HepG2 (cell line): ENCODE data around the gene LRP1-AS. TPM values are rescaled to one million over a fixed set of nuclear protein-coding genes. Genes with fewer than 3 reads are reported as not detected.

ENCODE experiments used
- ATF1 ChIP-seq: IDR thresholded peaks from 2 replicates; pipeline ENCODE4 v1.6.1; 2016; ENCODE audit warnings: mild to moderate bottlenecking, control low read depth
- BCL6 ChIP-seq: IDR thresholded peaks from 2 replicates; pipeline ENCODE4 v1.6.1; 2016; ENCODE audit warnings: missing genetic modification reagents, missing compliant biosample characterization
- CHD2 ChIP-seq: IDR thresholded peaks from 2 replicates; pipeline ENCODE4 v1.6.1; 2011; ENCODE audit warnings: low read depth, low read length, improper control_type of control experiment
- HNF1B ChIP-seq: sonication (generic); formaldehyde crosslinking; IDR thresholded peaks from 2 replicates; pipeline ENCODE4 v1.5.1; 2020; ENCODE audit warnings: mild to moderate bottlenecking, moderate library complexity, missing genetic modification reagents
- MAF1 ChIP-seq: sonication (generic); formaldehyde crosslinking; IDR thresholded peaks from 2 replicates; pipeline ENCODE4 v1.5.0; 2020; ENCODE audit warnings: missing genetic modification reagents, borderline replicate concordance
- NCOA1 ChIP-seq: sonication (generic); formaldehyde crosslinking; IDR thresholded peaks from 2 replicates; pipeline ENCODE4 v1.9.0; 2021; ENCODE audit warnings: missing genetic modification reagents
- PAF1 ChIP-seq: IDR thresholded peaks from 2 replicates; pipeline ENCODE4 v1.6.1; 2016; ENCODE audit warnings: missing genetic modification reagents, missing compliant biosample characterization
- RELA ChIP-seq: sonication (generic); formaldehyde crosslinking; IDR thresholded peaks from 2 replicates; pipeline ENCODE4 v1.4.0; 2020; ENCODE audit warnings: missing genetic modification reagents
- SMARCC2 ChIP-seq: fragments of 450-650 bp; IDR thresholded peaks from 2 replicates; pipeline ENCODE4 v1.6.1; 2017; ENCODE audit warnings: antibody characterized with exemption, mild to moderate bottlenecking
- SMARCE1 ChIP-seq: fragments of 450-650 bp; IDR thresholded peaks from 2 replicates; pipeline ENCODE4 v1.6.1; 2017; ENCODE audit warnings: borderline replicate concordance
- TAF1 ChIP-seq: sonication (generic); formaldehyde crosslinking; IDR thresholded peaks from 2 replicates; pipeline ENCODE4 v1.4.0; 2020; ENCODE audit warnings: missing genetic modification reagents
- TFDP1 ChIP-seq: IDR thresholded peaks from 2 replicates; pipeline ENCODE4 v1.6.1; 2016; ENCODE audit warnings: missing compliant biosample characterization, missing genetic modification reagents, borderline replicate concordance
- XBP1 ChIP-seq: sonication (generic); formaldehyde crosslinking; IDR thresholded peaks from 2 replicates; pipeline ENCODE4 v1.5.0; 2020; ENCODE audit warnings: missing genetic modification reagents
- ZNF160 ChIP-seq: sonication (generic); formaldehyde crosslinking; IDR thresholded peaks from 2 replicates; pipeline ENCODE4 v1.8.0; 2022; ENCODE audit warnings: mild to moderate bottlenecking, inconsistent platforms, missing genetic modification reagents
- ZNF17 ChIP-seq: sonication (generic); formaldehyde crosslinking; IDR thresholded peaks from 2 replicates; pipeline ENCODE4 v1.5.0; 2020; ENCODE audit warnings: mild to moderate bottlenecking, missing genetic modification reagents
- ZNF180 ChIP-seq: sonication (generic); formaldehyde crosslinking; IDR thresholded peaks from 2 replicates; pipeline ENCODE4 v1.4.0; 2020; ENCODE audit warnings: low read depth, missing genetic modification reagents, borderline replicate concordance
- ZNF3 ChIP-seq: IDR thresholded peaks from 2 replicates; pipeline ENCODE4 v1.7.0; 2017; ENCODE audit warnings: inconsistent platforms
- ZNF333 ChIP-seq: sonication (generic); formaldehyde crosslinking; IDR thresholded peaks from 2 replicates; pipeline ENCODE4 v1.4.0; 2020; ENCODE audit warnings: mild to moderate bottlenecking, missing genetic modification reagents, borderline replicate concordance
- ZNF552 ChIP-seq: sonication (generic); formaldehyde crosslinking; IDR thresholded peaks from 2 replicates; pipeline ENCODE4 v1.9.0; 2022; ENCODE audit warnings: missing genetic modification reagents, mild to moderate bottlenecking, borderline replicate concordance
- ZNF747 ChIP-seq: sonication (generic); formaldehyde crosslinking; IDR thresholded peaks from 2 replicates; pipeline ENCODE4 v1.8.1; 2023; ENCODE audit warnings: missing genetic modification reagents, mild to moderate bottlenecking, borderline replicate concordance
- ZNF75D ChIP-seq: sonication (generic); formaldehyde crosslinking; IDR thresholded peaks from 2 replicates; pipeline ENCODE4 v1.8.1; 2023; ENCODE audit warnings: missing genetic modification reagents, mild to moderate bottlenecking, borderline replicate concordance
- ZSCAN21 ChIP-seq: sonication (generic); formaldehyde crosslinking; IDR thresholded peaks from 2 replicates; pipeline ENCODE4 v1.8.0; 2022; ENCODE audit warnings: mild to moderate bottlenecking, missing genetic modification reagents, moderate library complexity, borderline replicate concordance
- polyA plus RNA-seq, 8 experiments: library from polyadenylated mRNA; depleted of rRNA in 3 of 8; stranded (reverse) in 7 of 8; unstranded in 1 of 8; fragments of >200 nt; fragmentation: Illumina TruSeq in 4 of 8; extraction: Trizol in 4 of 8; gene quantifications; 2 replicates each; pipeline versions ENCODE4 v1.2.1 to v1.2.3, GENCODE V29; 2011 to 2016; ENCODE audit warnings: low read depth in 4 of 8, missing spikeins in 1 of 8, mixed read lengths in 1 of 8; ENCODE audit not compliant: insufficient read depth in 1 of 8
- total RNA-seq, 5 experiments: library from RNA; depleted of rRNA; stranded (reverse); fragments of >200 nt; fragmentation: Illumina TruSeq; extraction: Trizol; gene quantifications; 2 replicates each; pipeline ENCODE4 v1.2.3, GENCODE V29; 2016; ENCODE audit warnings: low read depth in 1 of 5
- TF ChIP-seq, protein P1 (sequence below): sonication (generic); formaldehyde crosslinking; IDR thresholded peaks from 2 replicates; pipeline ENCODE4 v1.4.0; 2020; ENCODE audit warnings: missing genetic modification reagents
- TF ChIP-seq, protein P2 (sequence below): sonication (generic); formaldehyde crosslinking; IDR thresholded peaks from 2 replicates; pipeline ENCODE4 v1.4.0; 2020; ENCODE audit warnings: mild to moderate bottlenecking, missing genetic modification reagents

LRP1-AS gene
- total and polyA plus RNA-seq, 2 of the 13 experiments (the other 11 are each of a cell fraction or from before 2014, with no cell fraction given): 0.20 TPM; not detected in 1

- TF ChIP-seq, protein P1, sequence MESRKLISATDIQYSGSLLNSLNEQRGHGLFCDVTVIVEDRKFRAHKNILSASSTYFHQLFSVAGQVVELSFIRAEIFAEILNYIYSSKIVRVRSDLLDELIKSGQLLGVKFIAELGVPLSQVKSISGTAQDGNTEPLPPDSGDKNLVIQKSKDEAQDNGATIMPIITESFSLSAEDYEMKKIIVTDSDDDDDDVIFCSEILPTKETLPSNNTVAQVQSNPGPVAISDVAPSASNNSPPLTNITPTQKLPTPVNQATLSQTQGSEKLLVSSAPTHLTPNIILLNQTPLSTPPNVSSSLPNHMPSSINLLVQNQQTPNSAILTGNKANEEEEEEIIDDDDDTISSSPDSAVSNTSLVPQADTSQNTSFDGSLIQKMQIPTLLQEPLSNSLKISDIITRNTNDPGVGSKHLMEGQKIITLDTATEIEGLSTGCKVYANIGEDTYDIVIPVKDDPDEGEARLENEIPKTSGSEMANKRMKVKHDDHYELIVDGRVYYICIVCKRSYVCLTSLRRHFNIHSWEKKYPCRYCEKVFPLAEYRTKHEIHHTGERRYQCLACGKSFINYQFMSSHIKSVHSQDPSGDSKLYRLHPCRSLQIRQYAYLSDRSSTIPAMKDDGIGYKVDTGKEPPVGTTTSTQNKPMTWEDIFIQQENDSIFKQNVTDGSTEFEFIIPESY (CRISPR knock-in tag): peak; percentile 73
- peak; percentile 35; the same call in 1 of the 2 replicates for TF ChIP-seq TFDP1 (CRISPR knock-in tag)
- TF ChIP-seq, protein P2, sequence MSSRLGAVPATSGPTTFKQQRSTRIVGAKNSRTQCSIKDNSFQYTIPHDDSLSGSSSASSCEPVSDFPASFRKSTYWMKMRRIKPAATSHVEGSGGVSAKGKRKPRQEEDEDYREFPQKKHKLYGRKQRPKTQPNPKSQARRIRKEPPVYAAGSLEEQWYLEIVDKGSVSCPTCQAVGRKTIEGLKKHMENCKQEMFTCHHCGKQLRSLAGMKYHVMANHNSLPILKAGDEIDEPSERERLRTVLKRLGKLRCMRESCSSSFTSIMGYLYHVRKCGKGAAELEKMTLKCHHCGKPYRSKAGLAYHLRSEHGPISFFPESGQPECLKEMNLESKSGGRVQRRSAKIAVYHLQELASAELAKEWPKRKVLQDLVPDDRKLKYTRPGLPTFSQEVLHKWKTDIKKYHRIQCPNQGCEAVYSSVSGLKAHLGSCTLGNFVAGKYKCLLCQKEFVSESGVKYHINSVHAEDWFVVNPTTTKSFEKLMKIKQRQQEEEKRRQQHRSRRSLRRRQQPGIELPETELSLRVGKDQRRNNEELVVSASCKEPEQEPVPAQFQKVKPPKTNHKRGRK (CRISPR knock-in tag): no peak
- no peak for TF ChIP-seq PAF1 (CRISPR knock-in tag)
- no peak for TF ChIP-seq ZSCAN21
- TF ChIP-seq ATF1 (CRISPR knock-in tag): 0 out of 2 replicates have a peak, but pooled peaks have one; percentile 23
- TF ChIP-seq ZNF75D: no peak
- no peak for TF ChIP-seq MAF1 (CRISPR knock-in tag)
- TF ChIP-seq ZNF180: no peak
- TF ChIP-seq ZNF333: no peak
- TF ChIP-seq ZNF747 (CRISPR knock-in tag): no peak
- TF ChIP-seq RELA (CRISPR knock-in tag): no peak
- TF ChIP-seq SMARCE1: no peak
- TF ChIP-seq BCL6 (CRISPR knock-in tag): no peak
- no peak for TF ChIP-seq ZNF3
- TF ChIP-seq CHD2: no peak
- TF ChIP-seq SMARCC2: no peak
- TF ChIP-seq XBP1 (CRISPR knock-in tag): no peak
- TF ChIP-seq ZNF552 (CRISPR knock-in tag): no peak
- no peak for TF ChIP-seq TAF1 (CRISPR knock-in tag)
- no peak for TF ChIP-seq NCOA1
- TF ChIP-seq ZNF160: no peak
- TF ChIP-seq HNF1B (CRISPR knock-in tag): no peak
- no peak for TF ChIP-seq ZNF17 (CRISPR knock-in tag)
Measured at GRCh38 chr12:57124261-57124877, 23.1 kb downstream of the LRP1-AS start (continued).
